Inferior parietal cortex (tissue), 1 donor: ENCODE measurements around the gene MFGE8.
"Not testable (repeated sequence)": the region's sequence is repeated elsewhere in the genome, so short reads cannot be mapped to it uniquely, and the experiment has no call there.

ENCODE experiments used
- DNase-seq: peaks from one replicate; pipeline ENCODE4 v3.0.0-alpha.2; 2016; ENCODE audit errors: extremely low spot score

MFGE8 gene, protein sequence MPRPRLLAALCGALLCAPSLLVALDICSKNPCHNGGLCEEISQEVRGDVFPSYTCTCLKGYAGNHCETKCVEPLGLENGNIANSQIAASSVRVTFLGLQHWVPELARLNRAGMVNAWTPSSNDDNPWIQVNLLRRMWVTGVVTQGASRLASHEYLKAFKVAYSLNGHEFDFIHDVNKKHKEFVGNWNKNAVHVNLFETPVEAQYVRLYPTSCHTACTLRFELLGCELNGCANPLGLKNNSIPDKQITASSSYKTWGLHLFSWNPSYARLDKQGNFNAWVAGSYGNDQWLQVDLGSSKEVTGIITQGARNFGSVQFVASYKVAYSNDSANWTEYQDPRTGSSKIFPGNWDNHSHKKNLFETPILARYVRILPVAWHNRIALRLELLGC

DNA sequence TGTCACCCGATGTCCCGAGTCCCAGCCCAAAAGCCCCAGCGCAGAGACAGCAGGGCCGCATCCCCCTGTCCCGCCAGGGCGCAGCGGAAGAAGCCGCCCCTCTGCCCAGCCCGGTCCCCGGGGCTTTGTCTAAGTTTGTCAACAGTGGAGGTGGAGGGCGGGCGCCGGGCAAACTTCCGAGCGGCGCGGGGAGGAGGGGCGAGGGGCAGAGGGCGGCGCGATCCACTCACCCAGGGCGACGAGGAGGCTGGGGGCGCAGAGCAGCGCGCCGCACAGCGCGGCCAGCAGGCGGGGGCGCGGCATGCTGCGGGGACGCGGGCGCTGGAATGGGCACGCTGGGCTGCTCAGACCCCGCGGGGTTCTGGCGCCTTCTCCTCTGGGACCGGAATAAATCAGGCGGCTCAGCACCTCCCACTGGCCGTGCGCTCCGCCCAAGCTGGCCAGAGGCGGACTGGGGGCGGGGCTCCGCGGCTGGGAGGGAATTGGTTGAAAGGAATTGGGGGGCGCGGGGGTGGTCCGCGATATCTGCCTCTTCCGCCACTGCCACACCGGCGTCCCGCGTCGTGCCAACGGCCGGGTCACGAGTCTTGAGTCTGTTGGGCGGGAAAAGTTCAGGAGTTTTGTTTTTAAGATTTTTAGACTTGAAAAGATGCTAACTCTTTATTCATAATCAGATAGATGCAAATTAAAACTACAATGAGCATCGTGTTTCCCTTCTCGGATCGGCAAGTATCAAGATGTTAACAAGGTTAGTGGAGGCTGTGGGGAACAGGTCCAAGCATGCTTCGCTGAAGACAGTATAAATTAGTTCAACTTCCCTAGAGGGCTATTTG is at the start of gene MFGE8:
Gene MFGE8 (minus strand): TSS at position 363 of the 833 bp plus-strand sequence. CDS start 60 bp downstream, at position 303.
- peak; percentile 42 for DNase-seq

DNA sequence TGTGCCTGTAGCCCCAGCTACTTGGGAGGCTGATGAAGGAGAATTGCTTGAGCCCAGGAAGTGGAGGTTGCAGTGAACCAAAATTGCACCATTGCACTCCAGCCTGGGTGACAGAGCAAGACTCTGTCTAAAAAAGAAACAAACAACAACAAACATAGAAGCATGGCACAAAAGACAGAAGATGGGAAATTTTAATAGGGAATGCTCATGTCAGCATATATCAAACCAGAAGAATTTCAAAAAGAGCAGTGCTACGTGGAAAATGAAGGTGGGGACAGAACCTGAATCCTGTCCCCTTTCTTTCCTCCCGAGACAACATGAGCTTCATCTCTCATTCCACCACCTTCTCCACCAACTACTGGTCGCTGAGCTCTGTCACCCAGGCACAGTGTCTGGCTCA is 46.3 kb upstream of the MFGE8 start:
- no peak for DNase-seq

DNA sequence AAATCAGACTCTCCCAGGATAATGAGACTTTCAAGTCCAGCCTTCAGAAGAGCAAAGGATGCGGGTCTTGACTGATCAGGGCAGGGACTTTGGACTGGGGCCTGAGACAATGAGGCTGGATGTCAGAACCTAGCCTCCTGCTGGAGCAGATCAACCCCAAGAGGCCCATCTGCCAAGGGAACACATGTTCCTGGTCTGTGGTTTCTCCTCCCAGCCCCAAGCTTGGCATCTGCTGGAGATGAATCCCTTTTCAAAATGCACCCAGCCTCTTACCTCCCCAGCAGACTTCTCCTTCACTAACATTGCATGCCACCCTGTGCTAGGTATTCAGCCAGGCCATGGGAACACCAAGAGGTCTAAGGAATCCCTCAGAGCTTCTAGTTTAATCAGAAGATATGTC is 43.7 kb upstream of the MFGE8 start:
- no peak for DNase-seq

DNA sequence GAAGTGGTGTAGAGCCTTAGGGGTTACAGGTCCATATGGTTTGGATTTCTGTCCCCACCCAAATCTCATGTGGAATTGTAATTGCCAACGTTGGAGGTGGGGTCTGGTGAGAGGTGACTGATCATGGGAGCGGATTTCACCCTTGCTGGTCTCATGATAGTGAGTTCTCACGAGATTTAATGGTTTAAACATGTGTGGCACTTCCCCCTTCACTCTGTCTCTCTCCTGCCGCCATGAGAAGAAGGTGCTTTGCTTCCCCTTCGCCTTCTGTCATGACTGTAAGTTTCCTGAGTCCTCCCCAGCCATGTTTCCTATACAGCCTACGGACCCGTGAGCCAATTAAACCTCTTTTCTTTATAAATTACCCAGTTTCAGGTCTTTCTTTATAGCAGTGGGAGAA is 43.1 kb upstream of the MFGE8 start:
- no peak for DNase-seq

DNA sequence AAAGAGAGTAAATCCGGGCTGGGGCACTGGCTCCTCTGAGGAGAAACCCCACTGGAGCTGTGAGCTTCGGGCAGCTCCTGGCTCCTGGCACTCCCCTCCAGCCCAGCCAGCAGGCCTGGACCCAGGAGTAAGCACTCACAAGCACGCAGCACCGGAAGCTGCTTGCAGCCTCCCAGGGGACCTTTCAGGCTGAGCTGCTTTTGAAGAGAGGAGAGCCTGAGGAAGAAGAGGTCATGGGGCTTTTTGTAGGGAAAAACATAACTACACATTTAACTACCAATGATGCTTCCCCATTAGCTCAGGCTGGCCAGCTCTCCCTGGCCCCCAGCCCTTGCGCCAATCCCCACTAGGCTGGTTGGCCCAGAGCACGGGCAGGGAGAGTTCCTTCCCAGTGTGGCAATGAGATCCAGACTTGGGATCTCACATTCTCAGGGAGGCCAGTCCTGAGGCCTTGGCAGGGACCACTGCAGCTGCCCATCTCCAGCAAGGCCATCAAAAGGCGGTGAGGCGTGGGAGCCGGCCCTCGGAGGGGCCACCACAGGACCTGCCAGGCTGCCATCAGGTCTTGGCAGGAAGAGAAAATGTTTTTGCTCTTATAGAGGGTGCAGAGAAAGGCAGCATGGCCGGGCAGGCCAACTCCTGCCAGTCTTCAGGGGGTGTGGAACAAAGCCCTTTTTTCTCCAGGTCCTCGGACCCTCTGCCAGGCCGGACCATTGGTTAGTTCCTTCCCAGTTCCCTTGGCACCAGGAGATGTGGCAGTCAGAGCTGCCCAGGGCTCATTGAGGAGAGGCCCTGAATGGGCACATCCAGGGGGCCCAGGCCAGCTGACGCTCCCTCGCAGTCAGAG is 41.5 kb upstream of the MFGE8 start:
- DNase-seq = peak; percentile 21

DNA sequence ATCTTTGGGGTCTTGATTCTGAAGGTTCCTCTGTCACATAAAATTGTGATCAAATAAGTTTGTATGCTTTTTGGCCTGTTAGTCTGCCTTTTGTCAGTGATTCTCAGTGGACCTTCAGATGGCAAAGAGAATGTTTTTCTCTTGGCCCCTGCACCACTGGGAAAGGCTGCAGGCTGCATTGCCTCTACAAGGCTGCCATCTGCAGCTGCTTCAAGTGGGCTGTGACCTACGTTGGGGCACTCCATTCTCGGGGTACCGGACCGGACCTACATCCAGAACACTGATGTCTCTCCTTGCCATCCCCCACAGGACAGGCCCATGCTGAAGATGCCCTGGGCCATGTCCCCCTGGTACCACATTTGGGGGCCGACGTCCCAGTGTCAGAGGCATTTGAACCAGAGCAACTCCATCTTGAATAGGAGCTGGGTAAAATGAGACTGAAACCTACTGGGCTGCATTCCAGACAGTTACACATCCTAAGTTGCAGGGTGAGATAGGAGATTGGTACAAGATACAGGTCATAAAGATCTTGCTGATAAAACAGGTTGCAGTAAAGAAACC is 37.5 kb upstream of the MFGE8 start:
- no peak for DNase-seq

DNA sequence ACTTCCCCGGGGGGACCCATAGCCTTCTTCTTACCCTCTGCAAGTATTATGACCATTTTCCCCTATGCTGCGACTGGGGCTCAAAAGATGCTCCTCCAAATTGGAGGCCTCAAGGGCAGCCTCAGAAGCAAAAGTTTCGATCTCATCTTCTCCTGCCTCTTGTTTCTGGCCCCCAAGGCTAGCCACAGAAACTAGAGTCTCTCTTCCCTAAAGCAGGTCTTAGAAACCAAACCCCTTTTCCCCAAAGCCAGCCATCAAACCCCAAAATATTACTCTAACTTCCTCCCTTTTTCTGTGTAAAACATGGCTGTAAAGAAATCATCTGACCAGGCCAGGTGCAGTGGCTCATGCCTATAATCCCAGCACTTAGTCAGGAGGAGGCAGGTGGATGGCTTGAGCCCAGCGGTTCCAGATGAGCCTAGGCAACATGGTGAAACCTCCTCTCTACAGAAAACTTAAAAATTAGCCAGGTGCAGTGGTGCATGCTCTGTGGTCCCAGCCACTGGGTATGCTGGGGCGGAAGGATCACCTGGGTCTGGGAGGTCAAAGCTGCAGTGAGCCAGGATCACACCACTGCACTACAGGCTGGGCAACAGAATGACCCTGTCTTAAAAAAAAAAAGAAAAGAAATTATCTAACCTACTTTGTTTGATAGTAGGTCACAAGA is 36.7 kb upstream of the MFGE8 start:
- no peak for DNase-seq

DNA sequence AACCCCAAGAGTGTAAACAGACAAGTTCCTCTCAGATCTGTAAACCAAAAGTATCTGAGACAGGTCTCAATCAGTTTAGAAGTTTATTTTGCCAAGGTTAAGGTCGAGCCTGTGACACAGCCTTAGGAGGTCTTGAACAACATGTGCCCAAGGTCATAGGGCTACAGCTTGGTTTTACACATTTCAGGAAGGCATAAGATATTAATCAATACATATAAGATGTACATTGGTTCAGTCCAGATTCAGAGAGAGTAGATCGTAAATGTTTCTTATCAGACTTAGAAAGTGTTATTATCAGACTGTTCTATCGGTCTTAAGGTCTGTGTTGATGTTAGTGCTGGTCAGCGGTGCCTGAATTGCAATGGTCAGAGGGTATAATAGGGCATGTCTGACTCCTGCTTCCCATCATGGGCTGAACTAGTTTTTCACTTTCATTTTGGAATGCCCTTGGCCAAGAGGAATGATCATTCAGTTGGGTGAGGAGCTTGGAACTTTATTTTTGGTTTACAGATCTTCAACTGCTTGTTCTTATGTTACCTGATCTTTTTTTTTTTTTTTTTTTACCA is 27.0 kb upstream of the MFGE8 start:
- DNase-seq = no peak

DNA sequence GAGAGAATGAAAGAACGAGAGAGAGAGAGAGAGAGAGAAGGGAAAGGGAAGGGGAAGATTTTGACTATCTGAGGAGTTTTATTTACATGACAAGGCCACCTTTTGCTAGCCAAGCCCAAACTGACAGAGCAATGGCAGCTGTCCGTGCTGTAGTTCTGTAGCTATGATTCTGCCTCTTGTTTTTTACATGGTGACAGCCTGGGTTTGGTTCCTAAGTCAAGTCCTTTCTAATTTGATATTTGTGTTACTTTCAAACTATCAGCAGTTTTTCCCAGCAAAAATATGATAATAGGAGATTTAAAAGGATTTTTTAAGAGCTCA is 26.3 kb upstream of the MFGE8 start:
- no peak for DNase-seq

DNA sequence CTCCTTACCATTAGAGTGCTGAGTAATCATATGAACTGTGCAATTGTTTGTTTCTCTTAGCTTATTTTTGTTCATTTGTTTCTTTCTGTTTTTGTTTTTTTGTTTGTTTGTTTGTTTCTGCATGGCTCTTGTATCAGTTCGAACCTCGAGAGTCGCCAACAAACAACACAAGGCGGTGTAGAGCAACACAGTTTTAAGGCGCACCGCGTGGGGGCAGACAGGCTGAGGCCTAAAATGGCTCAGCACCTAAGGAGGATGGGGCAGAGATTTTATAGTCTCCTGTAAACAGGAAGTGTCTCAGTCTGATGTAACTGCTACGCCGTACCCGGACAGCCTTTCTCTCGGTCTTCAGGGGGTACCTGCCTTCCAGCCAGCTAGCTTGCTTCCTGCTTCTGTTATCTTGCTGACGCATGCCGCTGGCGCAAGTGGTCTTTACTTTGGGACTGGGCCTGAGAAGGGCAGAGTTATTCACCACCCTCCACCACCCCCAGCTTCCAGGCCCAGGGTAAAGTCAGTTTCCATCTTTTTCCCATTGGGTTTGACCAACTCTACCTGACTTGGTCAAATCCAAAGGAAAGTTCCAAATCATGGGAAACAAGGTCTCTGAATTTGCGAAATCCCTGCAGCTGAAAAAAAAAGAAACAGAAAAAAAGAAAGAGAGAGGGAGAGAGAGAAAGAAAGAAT is 25.8 kb upstream of the MFGE8 start:
- DNase-seq = no peak

DNA sequence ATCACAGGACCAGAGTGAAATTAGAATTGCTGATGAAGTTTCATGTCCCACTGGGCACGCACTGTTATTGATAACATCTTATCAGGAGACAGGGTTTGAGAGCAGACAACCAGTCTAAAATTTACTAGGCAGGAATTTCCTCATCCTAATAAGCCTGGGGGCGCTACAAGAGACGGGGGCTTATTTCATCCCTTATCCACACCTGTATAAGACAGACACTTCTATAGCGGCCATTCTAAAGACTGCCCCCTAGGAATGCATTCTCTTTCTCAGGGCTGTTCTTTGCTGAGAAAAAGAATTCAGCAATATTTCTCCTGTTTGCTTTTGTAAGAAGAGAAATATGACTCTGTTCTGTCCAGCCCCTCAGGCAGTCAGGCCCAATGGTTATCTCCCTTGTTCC is 21.3 kb upstream of the MFGE8 start:
- DNase-seq = not testable (repeated sequence)

DNA sequence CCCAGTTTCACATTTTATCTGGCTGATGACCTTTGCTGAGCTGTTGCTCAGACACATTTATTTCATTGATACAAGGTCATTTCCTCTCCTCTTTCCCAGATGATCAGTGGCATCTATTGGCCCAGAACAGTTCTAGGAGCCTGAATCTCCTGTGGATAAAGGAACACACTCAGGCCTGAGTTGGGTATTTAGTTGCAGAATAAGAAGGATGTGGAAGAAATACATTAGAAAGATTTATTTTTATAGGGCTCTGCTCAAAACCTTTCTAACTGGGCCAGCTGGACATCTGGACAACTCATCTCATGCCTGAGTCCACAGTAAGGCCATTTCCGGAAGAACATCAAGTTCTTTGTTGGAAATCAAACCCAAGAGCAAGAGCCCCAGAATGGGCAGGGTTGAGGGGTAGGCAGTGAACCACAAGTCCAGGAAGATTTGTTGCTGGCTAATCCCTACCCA is 19.7 kb upstream of the MFGE8 start:
- DNase-seq = no peak

DNA sequence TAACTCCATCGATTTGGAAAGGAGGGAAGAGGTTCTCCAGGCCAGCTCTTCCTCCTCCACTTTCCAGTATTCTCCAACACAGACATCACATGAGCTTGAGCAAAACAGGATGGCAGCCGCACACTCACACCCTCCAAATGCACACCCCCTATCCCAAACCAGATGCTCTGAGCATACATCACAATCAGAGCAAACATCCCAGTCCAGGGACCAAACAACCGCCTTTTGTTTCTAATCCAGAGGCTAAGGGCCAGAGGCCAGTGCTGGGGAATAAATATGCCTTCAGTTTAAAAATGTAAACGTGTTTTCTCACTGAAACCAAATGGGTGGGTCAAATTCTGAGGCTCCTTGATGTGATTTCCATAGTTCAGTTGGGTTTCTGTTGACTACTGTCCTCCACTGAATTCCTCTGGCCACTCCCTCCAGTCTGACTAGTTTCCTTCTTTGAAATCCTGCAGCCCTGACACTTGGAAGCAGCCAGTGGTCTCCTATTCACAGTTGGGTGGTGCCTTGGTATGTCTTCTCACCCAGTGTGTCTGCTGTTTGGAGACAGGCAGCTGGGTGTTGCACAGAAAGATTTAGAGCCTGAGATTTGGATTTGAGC is 19.2 kb upstream of the MFGE8 start:
- DNase-seq = peak; percentile 75

DNA sequence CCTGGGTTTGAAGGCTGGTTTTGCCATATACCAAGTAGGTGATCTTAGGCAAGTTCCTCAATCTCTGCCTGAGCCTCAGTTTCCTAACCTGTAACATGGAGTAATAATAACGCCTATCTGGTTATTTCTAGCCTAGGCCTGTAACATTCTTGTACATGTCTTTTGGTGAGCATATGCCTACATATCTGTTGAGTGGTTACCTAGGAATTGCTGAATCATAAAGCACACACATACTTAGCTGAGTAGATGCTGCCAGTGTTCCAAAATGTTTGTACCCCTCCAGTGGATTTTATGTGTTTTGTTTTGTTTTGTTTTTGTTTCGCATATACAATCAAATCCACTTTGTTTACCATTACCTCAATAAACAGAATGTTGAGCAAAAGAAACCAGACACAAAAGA is 17.4 kb upstream of the MFGE8 start:
- no peak for DNase-seq

DNA sequence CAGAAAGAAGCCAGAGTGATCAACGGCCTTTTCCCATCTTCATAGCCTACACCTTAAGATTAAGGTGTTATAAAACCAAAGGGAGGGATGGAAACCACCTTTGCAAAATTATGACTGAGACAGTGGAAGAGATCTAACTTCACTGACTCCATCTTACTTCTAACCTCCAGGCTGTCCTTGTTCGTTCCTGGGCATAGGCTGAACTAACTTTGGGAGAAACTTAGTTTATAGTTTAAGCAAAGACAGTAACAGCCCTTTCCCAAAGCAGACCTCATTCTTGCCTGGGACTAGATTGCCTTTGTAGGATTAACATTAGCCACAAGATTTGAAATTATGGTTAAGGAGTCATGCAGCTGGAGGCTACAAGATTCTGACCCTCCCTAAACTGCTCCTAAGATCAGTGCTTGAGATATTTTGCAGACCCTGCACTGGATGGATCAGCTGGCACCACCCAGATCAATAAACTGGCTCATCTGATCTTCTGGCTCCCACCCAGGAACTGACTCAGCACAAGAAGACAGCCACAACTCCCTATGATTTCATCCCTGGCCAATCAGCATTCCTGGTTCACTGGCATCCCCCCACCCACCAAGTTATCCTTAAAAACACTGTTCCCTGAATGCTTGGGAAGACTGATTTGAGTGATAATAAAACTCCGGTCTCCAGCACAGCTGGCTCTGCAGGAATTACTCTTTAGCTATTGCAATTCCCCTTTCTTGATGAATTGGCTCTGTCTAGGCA is 16.3 kb upstream of the MFGE8 start:
- not testable (repeated sequence) for DNase-seq

DNA sequence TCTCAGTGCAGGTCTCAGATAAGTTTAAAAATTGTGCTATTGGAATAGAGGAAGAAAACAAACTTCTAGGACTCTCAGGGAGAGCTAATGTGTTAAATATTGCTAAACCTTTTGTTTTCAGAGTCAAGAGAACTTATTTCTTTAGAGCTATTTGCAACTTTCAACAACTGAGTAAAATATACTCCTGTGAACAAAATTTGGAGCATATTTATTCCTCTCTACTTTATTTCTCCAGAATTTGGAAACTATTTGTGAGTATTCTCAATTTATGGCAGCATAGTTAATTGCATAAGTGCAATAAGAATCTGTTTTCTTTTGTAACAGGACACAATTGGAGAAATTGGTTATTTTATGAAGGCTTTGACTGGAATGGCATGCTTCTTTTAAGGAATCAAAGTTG is 15.0 kb upstream of the MFGE8 start:
- DNase-seq = not testable (repeated sequence)

DNA sequence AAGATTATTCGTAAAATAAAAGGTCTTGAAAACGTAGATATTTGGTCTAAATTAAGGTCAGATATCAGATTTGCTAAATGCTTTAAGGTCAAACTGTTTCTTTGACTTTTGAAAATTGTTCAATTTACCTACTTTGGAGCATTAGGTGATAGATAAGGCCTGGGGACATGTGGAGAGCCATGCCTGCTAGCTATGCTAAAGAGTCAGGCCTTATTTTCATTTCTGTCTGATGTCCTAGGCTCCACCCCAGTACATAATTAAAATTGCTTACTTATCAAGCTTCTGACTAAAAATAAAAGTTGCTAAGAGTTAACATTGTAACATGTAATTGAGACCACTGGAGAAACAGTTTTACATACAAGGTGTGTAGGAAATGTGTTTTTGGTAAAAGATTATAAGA is 12.5 kb upstream of the MFGE8 start:
- DNase-seq = not testable (repeated sequence)

DNA sequence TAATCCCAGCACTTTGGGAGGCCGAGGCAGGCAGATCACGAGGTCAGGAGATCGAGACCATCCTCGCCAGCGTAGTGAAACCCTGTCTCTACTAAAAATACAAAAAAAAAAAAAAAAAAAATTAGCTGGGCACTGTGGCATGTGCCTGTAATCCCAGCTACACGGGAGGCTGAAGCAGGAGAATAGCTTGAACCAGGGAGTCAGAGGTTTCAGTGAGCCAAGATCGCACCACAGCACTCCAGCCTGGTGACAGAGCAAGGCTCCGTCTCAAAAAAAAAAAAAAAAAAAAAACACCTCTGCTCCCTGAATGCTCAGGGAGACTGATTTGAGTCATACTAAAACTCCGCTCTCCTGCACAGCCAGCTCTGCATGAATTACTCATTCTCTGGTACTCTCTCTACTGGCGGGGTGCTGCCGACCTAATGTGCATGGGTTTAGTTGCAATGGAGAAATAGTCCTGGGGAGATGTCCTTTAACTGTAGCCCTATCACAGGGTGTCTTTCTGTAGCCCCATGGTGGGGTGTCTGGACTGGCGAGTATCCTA is 7.8 kb upstream of the MFGE8 start:
- DNase-seq = not testable (repeated sequence)
